Breast epithelium (tissue), 4 donors: ENCODE measurements around the gene TOPBP1. TPM values are rescaled to one million over a fixed set of nuclear protein-coding genes. Genes with fewer than 3 reads are reported as not detected.
"Not testable (repeated sequence)": the region's sequence is repeated elsewhere in the genome, so short reads cannot be mapped to it uniquely, and the experiment has no call there.

Source experiments
- DNase-seq, 2 donors: peaks; one replicate each; pipeline ENCODE4 v3.0.0-alpha.2; 2019; ENCODE audit warnings: low spot score in 2 of 2
- H3K27ac ChIP-seq, 2 donors: fragments of 200-600 bp; sonication (generic) in 1 of 2; one replicate each; pipeline ENCODE4 v1.5.1; 2016 to 2019; ENCODE audit warnings: mild to moderate bottlenecking in 1 of 2
- H3K27me3 ChIP-seq, 2 donors: fragments of 200-600 bp; sonication (generic) in 1 of 2; one replicate each; pipeline versions ENCODE4 v1.5.1 to v1.6.0; 2017 to 2019; ENCODE audit warnings: control low read depth in 1 of 2, mild to moderate bottlenecking in 1 of 2
- H3K36me3 ChIP-seq: fragments of 200-600 bp; one replicate; pipeline ENCODE4 v1.5.1; 2019
- H3K4me1 ChIP-seq, 2 donors: fragments of 200-600 bp; sonication (generic); one replicate each; pipeline ENCODE4 v1.5.1; 2016 to 2019; ENCODE audit warnings: control low read depth in 1 of 2
- H3K4me3 ChIP-seq, 3 donors: fragments of 200-600 bp; sonication (generic); 1 replicate in 2 of 3; 2 replicates in 1 of 3; pipeline ENCODE4 v1.5.1; 2016 to 2019; ENCODE audit warnings: mild to moderate bottlenecking in 3 of 3, moderate library complexity in 2 of 3
- H3K9me3 ChIP-seq, 2 donors: fragments of 200-600 bp; sonication (generic) in 1 of 2; one replicate each; pipeline ENCODE4 v1.5.1; 2016 to 2019; ENCODE audit warnings: control low read depth in 1 of 2
- CTCF ChIP-seq, 3 donors: fragments of 450-650 bp; IDR thresholded peaks; one replicate each; pipeline ENCODE4 v1.5.1; 2016 to 2017; ENCODE audit warnings: antibody characterized with exemption in 3 of 3, mild to moderate bottlenecking in 3 of 3, moderate library complexity in 3 of 3
- POLR2A ChIP-seq: fragments of 450-650 bp; IDR thresholded peaks from one replicate; pipeline ENCODE4 v1.6.1; 2016; ENCODE audit warnings: antibody characterized with exemption, mild to moderate bottlenecking, moderate library complexity
- POLR2AphosphoS5 ChIP-seq, 3 donors: sonication (generic); formaldehyde crosslinking; IDR thresholded peaks; one replicate each; pipeline ENCODE4 v1.6.1; 2017; ENCODE audit warnings: antibody characterized with exemption in 3 of 3
- intact Hi-C: fragments of 100-400 bp; cut with DNase I; formaldehyde crosslinking; loops from one replicate; pipeline ENCODE4 v1.15.1; 2023; ENCODE audit warnings: low total_unique reads
- total RNA-seq, 3 donors: library from RNA; depleted of rRNA; stranded (reverse); fragments of >200 nt; gene quantifications; one replicate each; pipeline ENCODE4 v1.1.0, GENCODE V29; 2016

TOPBP1 gene
- total RNA-seq, 3 donors from 2014 or later = 33.4 to 58.1 (median 38.7) TPM

DNA sequence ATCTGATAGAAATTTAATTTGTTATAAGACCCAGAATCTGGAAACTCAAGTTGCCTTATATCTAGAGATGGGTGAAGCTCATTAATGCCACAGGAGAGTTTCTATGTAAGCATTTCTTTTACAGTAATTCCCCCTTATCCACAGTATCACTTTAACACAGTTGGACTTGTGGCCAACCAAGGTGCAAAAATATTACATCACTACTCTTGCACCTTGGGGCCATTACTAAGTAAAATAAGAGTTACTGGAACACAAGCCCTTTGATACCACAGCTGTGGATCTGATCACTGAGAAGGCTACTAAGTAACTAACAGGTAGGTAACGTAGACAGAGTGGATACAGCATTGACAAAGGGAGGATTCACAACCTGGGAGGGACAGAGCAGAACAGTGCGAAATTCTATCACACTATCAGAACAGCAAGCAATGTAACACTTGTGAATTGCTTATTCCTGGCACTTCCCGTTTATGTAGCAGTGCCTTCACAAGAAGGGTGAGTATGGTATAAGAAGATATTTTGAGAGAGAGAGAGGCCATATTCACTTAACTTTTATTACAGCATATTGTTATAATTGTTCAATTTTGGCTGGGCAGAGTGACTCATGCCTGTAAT, 33.9 kb upstream of the TOPBP1 start:
- H3K4me1 ChIP-seq = no peaks in the 10 kb centered on the region
- intact Hi-C loops = no loop called here
- H3K9me3 ChIP-seq = no peaks in the 10 kb centered on the region
- H3K4me3 ChIP-seq = no peak overlapping the region
- no peaks in the 10 kb centered on the region for H3K36me3 ChIP-seq
- no peak overlapping the region for H3K27ac ChIP-seq
- no peak for DNase-seq
- no peaks in the 10 kb centered on the region for H3K27me3 ChIP-seq
- no peak for TF ChIP-seq CTCF (IDR thresholded peaks at IDR 0.05)
- TF ChIP-seq POLR2AphosphoS5 (IDR thresholded peaks at IDR 0.05) = no peak
- TF ChIP-seq POLR2A = no peak

DNA sequence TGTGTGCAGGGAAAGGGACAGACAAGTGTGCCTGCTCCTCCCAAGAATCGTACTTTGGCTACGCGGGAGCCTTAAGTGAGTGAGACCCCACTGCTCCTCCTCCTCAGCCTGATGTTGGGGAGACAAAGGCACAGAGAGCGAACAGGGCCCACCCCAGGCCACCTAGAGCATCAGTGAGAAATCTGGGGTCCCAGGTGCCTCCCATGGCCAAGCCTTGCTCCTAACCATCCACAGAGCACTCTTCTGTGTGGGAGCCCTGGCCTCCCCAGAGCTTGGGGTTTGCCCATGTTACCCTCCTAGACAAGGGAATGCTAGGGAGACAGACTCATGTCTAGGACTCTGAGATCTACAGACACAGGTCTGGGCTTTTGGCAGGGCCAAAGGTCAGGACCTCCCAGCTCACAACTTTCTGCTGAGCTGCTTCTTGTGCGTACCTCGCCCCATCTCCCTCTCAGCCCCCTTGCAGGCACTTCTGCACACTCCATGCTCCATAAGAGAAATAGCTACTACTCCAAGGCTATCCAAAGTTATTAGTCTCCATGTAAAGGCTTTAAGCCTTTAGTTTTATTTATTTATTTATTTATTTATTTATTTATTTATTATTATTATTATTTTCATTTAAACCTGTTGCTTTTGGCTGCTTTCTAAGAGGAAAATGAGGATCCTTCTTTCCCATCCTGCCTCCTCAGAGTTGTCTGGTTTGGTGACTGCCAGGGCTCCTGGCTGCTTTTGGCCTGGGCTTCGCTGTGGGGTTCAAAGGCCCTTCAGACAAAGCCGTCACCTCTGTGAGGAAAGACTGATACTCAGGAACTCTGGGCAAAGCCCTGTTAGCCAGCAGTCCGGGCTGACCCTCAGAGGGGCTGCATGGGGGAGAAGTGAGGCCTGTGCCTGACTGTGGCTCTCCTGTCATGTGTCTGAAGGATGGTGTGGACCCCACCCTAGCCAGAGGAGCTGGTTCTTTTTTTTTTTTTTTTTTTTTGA, 32.8 kb upstream of the TOPBP1 start:
- H3K9me3 ChIP-seq = no peaks in the 10 kb centered on the region
- TF ChIP-seq POLR2A = no peak
- intact Hi-C loops = no loop called here
- no peak for DNase-seq
- H3K4me1 ChIP-seq = no peaks in the 10 kb centered on the region
- no peaks in the 10 kb centered on the region for H3K27me3 ChIP-seq
- H3K4me3 ChIP-seq = no peak overlapping the region
- no peak overlapping the region for H3K27ac ChIP-seq
- no peaks in the 10 kb centered on the region for H3K36me3 ChIP-seq

- Histone ChIP-seq H3K36me3 (no peaks in the 10 kb centered on the region), H3K27me3 (no peaks in the 10 kb centered on the region), H3K4me3 (no peak overlapping the region), H3K4me1 (no peaks in the 10 kb centered on the region), H3K9me3 (no peaks in the 10 kb centered on the region), H3K27ac (no peak overlapping the region)
- DNase-seq = no peak
- intact Hi-C loops = no loop called here
- no peak for TF ChIP-seq POLR2AphosphoS5 (IDR thresholded peaks at IDR 0.05)
- no peak for TF ChIP-seq POLR2A
- TF ChIP-seq CTCF (IDR thresholded peaks at IDR 0.05) = no peak
These were observed 32.1 kb upstream of the TOPBP1 start for GRCh38 chr3:133693821-133694220.

DNA sequence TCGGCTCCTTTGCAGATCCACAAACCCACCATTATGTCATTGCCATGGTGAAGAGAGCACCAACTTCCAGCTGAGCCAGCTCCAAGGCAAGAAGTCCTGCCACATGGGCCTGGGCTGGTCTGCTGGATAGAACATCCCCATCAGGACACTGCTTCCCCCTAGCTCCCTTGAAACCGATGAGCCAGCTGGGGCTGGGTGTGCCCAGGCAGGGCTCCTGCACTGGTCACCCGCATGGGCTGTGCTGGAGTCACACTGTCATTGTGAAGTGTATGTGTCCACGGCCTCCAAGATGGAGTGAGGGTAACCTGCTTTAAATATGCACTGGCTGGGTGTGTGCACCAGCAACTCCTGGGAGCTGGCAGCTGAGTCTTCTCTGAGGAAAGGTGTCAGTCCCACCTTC, 31.0 kb upstream of the TOPBP1 start:
- Histone ChIP-seq H3K4me3 (no peak overlapping the region), H3K36me3 (no peaks in the 10 kb centered on the region), H3K27me3 (no peaks in the 10 kb centered on the region), H3K27ac (no peak overlapping the region), H3K4me1 (no peaks in the 10 kb centered on the region), H3K9me3 (no peaks in the 10 kb centered on the region)
- TF ChIP-seq POLR2A = no peak
- TF ChIP-seq POLR2AphosphoS5 (IDR thresholded peaks at IDR 0.05) = no peak
- no peak for TF ChIP-seq CTCF (IDR thresholded peaks at IDR 0.05)
- no peak for DNase-seq
- intact Hi-C loops = no loop called here

DNA sequence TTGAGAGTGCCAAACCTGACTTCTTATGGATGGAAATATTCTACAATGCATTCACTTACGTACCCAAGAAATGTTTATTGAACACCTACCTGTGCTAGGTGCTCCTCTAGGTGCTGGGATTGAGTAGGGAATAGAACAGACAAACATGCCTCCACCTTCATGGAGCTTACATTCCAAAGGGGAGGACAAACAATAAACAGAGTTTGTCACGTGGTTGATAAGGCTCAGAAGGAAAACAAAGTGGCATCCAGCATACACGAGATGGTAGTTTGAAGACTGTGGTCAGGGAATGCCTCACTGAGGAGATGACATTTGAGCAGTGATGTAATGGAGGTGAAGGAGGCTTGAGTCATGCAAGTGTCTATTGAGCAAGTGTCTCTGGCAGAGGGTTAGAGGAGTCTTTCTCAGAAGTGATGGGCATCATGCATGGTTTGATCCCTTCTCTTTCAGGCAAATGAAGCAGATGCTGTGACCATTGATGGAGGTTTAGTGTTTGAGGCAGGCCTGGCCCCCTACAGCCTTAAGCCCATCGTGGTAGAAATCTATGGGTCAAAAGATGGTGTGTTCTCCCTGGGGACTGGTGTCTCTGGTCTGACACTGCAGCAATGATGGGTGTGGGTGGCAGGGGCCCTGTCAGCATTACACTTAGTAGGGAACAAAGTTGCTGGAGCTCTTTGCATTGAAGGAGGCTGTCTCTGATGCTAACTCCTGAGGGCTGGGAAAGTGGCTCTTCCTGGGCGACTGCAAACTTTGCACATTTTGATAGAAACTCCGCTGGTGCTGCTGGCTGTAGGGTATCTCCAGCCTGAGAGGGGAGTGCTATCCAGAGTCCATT, 29.7 kb upstream of the TOPBP1 start:
- no peak for DNase-seq
- TF ChIP-seq POLR2AphosphoS5 (IDR thresholded peaks at IDR 0.05) = no peak
- TF ChIP-seq CTCF (IDR thresholded peaks at IDR 0.05) = no peak
- TF ChIP-seq POLR2A = no peak
- Histone ChIP-seq H3K4me1 (no peaks in the 10 kb centered on the region), H3K27ac (no peak overlapping the region), H3K4me3 (no peak overlapping the region), H3K9me3 (no peaks in the 10 kb centered on the region), H3K36me3 (no peaks in the 10 kb centered on the region), H3K27me3 (no peaks in the 10 kb centered on the region)
- intact Hi-C loops = no loop called here

GRCh38 chr3:133677993-133678392, 16.3 kb upstream of the TOPBP1 start:
- intact Hi-C loops, H3K27ac ChIP-seq, H3K9me3 ChIP-seq, DNase-seq, H3K4me1 ChIP-seq, H3K36me3 ChIP-seq, H3K4me3 ChIP-seq: not testable (repeated sequence)
- H3K27me3 ChIP-seq = peaks cover 4 to 11% of the 10 kb centered on the region in 2 donors
